Gastrocnemius medialis (tissue), 4 donors: ENCODE data around the gene AMBRA1.

ENCODE experiments used
- CTCF ChIP-seq, 5 experiments: fragments of 450-650 bp in 3 of 5; fragments of 200-600 bp in 2 of 5; sonication (generic) in 2 of 5; IDR thresholded peaks in 4 of 5; conservative IDR thresholded peaks in 1 of 5; 1 replicate in 4 of 5; 2 replicates in 1 of 5; pipeline ENCODE4 v1.5.1; 2016 to 2019; ENCODE audit warnings: antibody characterized with exemption in 5 of 5, mild to moderate bottlenecking in 3 of 5, moderate library complexity in 3 of 5
- POLR2A ChIP-seq, 2 donors: fragments of 450-650 bp; IDR thresholded peaks; one replicate each; pipeline ENCODE4 v1.6.1; 2017; ENCODE audit warnings: antibody characterized with exemption in 2 of 2, mild to moderate bottlenecking in 2 of 2, moderate library complexity in 2 of 2

GRCh38 chr11:46551261-46551660 is 42.6 kb downstream of the AMBRA1 start:
- TF ChIP-seq CTCF (IDR thresholded peaks at IDR 0.05 in 4 of 5, conservative IDR thresholded peaks at IDR 0.05 in 1 of 5): no peak
- TF ChIP-seq POLR2A (IDR thresholded peaks at IDR 0.05): no peak
